Measurements from ENCODE around the gene KIF3C.
A peak's percentile ranks its signal among the peaks of the same experiment; 100 is the strongest.
"Not testable (repeated sequence)": the region's sequence is repeated elsewhere in the genome, so short reads cannot be mapped to it uniquely, and the experiment has no call there.

Gene KIF3C

DNA sequence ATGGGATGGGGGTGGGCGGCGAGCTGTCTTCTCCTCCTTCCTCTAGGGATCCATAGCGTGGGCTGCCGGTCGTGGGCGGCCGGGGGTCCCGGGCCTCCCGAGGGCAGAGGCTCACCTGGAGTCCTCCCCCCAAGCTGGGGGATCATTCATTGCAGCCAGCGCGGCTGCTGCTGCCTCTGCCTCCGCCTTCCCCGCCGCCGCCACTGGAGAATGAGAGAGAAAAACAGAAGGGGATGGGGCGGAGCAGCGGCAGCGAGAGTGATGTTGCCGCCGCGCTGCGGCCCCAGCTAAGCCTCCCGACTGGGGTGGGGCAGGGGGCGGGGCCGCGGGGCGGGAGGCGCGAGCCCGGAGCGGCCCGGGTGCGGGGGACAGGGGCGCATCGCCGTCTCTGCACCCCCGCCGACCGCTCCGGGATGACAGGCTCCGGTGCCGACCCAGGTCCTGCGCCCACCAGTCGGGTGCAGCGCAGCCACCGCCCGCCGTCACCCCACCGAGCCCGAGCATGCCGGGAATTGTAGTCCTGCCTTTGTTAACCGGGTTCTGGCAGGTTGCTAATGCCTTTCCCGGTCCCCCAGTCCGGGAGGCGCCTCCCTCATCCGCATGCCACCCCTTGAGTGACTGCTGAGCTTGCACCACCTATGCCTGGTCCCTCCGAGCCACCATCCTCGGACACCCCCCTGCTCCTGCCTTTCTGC lies at the start of gene KIF3C:
Gene KIF3C (minus strand): TSS at position 225 of the 695 bp plus-strand sequence. CDS start 580 bp downstream, outside the sequence.
- TF ChIP-seq, protein P1, sequence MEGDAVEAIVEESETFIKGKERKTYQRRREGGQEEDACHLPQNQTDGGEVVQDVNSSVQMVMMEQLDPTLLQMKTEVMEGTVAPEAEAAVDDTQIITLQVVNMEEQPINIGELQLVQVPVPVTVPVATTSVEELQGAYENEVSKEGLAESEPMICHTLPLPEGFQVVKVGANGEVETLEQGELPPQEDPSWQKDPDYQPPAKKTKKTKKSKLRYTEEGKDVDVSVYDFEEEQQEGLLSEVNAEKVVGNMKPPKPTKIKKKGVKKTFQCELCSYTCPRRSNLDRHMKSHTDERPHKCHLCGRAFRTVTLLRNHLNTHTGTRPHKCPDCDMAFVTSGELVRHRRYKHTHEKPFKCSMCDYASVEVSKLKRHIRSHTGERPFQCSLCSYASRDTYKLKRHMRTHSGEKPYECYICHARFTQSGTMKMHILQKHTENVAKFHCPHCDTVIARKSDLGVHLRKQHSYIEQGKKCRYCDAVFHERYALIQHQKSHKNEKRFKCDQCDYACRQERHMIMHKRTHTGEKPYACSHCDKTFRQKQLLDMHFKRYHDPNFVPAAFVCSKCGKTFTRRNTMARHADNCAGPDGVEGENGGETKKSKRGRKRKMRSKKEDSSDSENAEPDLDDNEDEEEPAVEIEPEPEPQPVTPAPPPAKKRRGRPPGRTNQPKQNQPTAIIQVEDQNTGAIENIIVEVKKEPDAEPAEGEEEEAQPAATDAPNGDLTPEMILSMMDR (IDR thresholded peaks at IDR 0.05; ENCODE audit: insufficient read depth, low read length, poor library complexity, severe bottlenecking): no peak
- Histone ChIP-seq H3K27me3 (replicated peaks; ENCODE audit: control insufficient read depth, insufficient read depth, low read length) (no peaks in the 10 kb centered on the region), H3K36me3 (ENCODE audit: control insufficient read depth, insufficient read depth, low read length) (no peaks in the 10 kb centered on the region), H3K4me3 (replicated peaks; ENCODE audit: low read depth, low read length) (peak within 1 kb of the TSS; percentile 78)
- peak; percentile 68 for DNase-seq (ENCODE audit: extremely low read depth, insufficient read length)

DNA sequence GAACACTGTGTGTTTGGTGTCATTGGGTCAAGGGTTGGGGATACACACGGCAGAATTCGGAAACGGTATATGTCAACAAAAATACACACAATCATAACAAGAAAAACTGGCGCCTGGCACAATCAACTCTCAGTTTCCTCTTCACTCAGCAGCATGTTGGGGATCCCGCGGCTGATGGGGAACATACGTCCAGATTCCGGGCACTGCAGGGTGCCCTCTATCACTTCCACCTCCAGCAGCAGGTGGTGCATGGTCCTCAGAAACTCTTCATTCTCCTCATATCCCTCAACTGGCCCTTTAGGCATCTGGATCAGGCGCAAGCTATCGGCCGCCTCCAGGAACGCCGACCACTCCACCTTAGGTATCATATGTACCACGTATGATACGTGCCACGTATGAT lies 45.8 kb upstream of the KIF3C start:
- H3K27me3 ChIP-seq (replicated peaks; ENCODE audit: control insufficient read depth, insufficient read depth, low read length); H3K36me3 ChIP-seq (ENCODE audit: control insufficient read depth, insufficient read depth, low read length); DNase-seq (ENCODE audit: extremely low read depth, insufficient read length); H3K4me3 ChIP-seq (replicated peaks; ENCODE audit: low read depth, low read length): not testable (repeated sequence)

DNA sequence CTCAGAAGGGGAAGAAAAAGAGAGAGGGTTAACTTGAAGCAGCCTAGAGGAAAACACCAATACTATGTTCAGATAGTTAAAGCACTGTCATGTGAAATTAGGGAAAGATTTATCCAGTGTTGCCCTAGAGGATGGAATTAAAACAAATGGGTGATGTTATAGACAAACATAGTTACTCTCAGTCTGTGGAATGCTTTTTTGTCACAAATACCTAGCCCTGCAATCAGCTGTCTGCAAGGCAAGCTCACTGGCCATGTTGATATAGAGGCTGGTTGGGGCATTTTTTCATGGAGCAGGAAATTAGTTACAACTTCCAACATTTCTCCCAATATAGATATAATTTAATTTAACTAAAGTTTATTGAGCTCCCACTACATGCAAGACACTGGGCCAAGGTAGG lies 43.2 kb upstream of the KIF3C start:
- H3K27me3 ChIP-seq (replicated peaks; ENCODE audit: control insufficient read depth, insufficient read depth, low read length): no peaks in the 10 kb centered on the region
- no peak for DNase-seq (ENCODE audit: extremely low read depth, insufficient read length)
- H3K4me3 ChIP-seq (replicated peaks; ENCODE audit: low read depth, low read length): no peak overlapping the region
- no peaks in the 10 kb centered on the region for H3K36me3 ChIP-seq (ENCODE audit: control insufficient read depth, insufficient read depth, low read length)
- TF ChIP-seq, protein P1 (IDR thresholded peaks at IDR 0.05; ENCODE audit: insufficient read depth, low read length, poor library complexity, severe bottlenecking): no peak

DNA sequence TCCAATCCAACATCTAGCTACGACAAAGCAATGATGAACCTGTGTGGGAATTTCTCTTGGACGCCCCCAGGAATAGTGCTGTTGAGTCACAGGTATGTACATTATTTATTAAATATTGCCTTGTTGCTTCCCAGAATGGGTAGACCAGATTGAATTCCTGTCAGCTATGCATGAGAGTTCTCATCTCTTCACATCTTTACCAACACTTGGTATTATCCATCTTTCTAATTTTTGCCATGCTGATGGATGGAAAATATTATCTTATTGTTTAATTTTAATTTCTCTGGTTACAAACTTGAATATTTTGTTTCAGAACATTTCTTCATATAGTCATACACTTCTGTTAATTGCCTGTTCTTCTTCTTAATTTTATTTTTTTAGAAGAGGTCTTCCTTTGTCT lies 42.0 kb upstream of the KIF3C start:
- TF ChIP-seq, protein P1 (IDR thresholded peaks at IDR 0.05; ENCODE audit: insufficient read depth, low read length, poor library complexity, severe bottlenecking): no peak
- no peaks in the 10 kb centered on the region for H3K36me3 ChIP-seq (ENCODE audit: control insufficient read depth, insufficient read depth, low read length)
- DNase-seq (ENCODE audit: extremely low read depth, insufficient read length): no peak
- H3K4me3 ChIP-seq (replicated peaks; ENCODE audit: low read depth, low read length): no peak overlapping the region
- H3K27me3 ChIP-seq (replicated peaks; ENCODE audit: control insufficient read depth, insufficient read depth, low read length): no peaks in the 10 kb centered on the region

DNA sequence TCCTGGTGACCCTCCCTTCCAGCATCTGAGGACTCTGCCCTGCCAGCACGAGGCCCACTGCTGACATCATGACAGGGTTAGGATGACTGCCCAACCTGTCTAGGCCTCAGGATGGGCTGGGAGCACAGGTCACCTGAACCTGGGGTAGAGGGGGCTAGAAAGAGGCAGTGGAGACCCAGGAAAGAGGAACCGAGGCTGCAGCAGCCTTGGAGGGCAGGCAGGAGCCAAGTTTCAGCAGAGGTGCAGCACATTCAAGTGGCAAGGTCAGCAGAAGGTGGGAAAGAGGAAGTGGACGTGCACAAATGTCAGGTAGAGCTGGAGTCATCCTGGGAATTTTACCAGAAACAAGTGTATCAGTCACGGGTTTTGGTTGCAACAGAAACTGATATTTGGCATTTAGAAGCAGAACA lies 37.9 kb upstream of the KIF3C start:
- H3K27me3 ChIP-seq (replicated peaks; ENCODE audit: control insufficient read depth, insufficient read depth, low read length): no peaks in the 10 kb centered on the region
- no peak for DNase-seq (ENCODE audit: extremely low read depth, insufficient read length)
- H3K4me3 ChIP-seq (replicated peaks; ENCODE audit: low read depth, low read length): no peak overlapping the region
- TF ChIP-seq, protein P1 (IDR thresholded peaks at IDR 0.05; ENCODE audit: insufficient read depth, low read length, poor library complexity, severe bottlenecking): no peak
- H3K36me3 ChIP-seq (ENCODE audit: control insufficient read depth, insufficient read depth, low read length): no peaks in the 10 kb centered on the region

DNA sequence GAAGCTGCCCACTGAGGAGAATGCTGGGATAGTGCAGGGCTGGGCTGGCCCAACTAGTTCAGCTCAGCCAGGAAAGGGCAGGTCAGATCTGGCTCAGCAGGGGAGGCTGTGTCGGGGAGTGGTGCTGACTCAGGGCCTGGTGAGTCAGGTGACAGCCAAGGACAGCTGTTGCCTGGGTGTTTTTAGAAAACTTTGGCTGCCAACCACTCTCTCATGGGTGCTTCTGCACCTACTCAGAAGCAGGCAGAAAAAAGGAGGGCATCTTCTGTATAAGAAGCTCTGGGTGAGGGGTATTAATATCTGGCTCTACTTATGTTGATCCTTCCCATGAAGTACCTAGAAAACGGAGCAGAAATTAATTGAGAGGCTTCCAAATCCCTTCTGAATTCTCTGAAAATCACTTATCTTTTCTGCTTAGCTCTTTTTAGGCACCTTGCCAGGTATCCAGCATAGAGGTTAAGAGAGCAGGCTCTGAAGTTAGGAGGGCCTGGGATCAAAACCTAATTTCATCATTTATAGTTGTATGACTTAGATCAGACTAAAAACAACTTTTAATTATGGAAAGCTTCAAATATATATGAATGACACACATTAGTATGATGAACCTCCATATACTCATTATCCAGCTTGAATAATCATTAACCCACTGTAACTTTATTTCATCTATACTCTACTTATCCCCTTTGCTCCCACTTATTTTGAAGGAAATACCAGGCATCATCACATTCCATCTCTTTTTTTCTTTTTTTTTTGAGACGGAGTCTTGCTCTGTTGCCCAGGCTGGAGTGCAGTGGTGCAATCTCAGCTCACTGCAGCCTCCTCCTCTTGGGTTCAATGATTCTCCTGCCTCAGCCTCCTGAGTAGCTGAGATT lies 36.1 kb upstream of the KIF3C start:
- Histone ChIP-seq H3K27me3 (replicated peaks; ENCODE audit: control insufficient read depth, insufficient read depth, low read length) (no peaks in the 10 kb centered on the region), H3K36me3 (ENCODE audit: control insufficient read depth, insufficient read depth, low read length) (no peaks in the 10 kb centered on the region), H3K4me3 (replicated peaks; ENCODE audit: low read depth, low read length) (no peak overlapping the region)
- TF ChIP-seq, protein P1 (IDR thresholded peaks at IDR 0.05; ENCODE audit: insufficient read depth, low read length, poor library complexity, severe bottlenecking): no peak
- DNase-seq (ENCODE audit: extremely low read depth, insufficient read length): no peak

Data from GM06990 (cell line).